Astrocyte of the hippocampus (primary cell): ENCODE measurements around the gene DTL.

Experiments used
- DNase-seq: peaks from one replicate; pipeline ENCODE4 v3.0.0; 2011; ENCODE audit warnings: low read depth, low spot score

The DTL gene

GRCh38 chr1:212089560-212090163, 54.1 kb downstream of the DTL start:
- DNase-seq = no peak

GRCh38 chr1:212091438-212092121, 56.0 kb downstream of the DTL start:
- no peak for DNase-seq

- DNase-seq = no peak
These were observed 61.8 kb downstream of the DTL start for GRCh38 chr1:212097360-212097759.

- no peak for DNase-seq
These were observed 62.8 kb downstream of the DTL start for GRCh38 chr1:212098310-212098709.

GRCh38 chr1:212098771-212099170, 63.2 kb downstream of the DTL start:
- no peak for DNase-seq

- no peak for DNase-seq
These were observed 65.7 kb downstream of the DTL start for GRCh38 chr1:212101251-212101650.

GRCh38 chr1:212101735-212102134, 66.2 kb downstream of the DTL start:
- no peak for DNase-seq

- no peak for DNase-seq
These were observed 69.2 kb downstream of the DTL start for GRCh38 chr1:212104586-212105325.

- no peak for DNase-seq
These were observed 70.8 kb downstream of the DTL start for GRCh38 chr1:212106286-212106792.

GRCh38 chr1:212107481-212107880, 71.9 kb downstream of the DTL start:
- no peak for DNase-seq

GRCh38 chr1:212108187-212108586, 72.6 kb downstream of the DTL start:
- no peak for DNase-seq

GRCh38 chr1:212108981-212109380, 73.4 kb downstream of the DTL start:
- peak; percentile 50 for DNase-seq

GRCh38 chr1:212109728-212110127, 74.2 kb downstream of the DTL start:
- DNase-seq = no peak

- peak; percentile 80 for DNase-seq
These were observed 75.1 kb downstream of the DTL start for GRCh38 chr1:212110617-212111016.

GRCh38 chr1:212111536-212111935, 76.0 kb downstream of the DTL start:
- no peak for DNase-seq

GRCh38 chr1:212113706-212114105, 78.2 kb downstream of the DTL start:
- DNase-seq = no peak

- peak; percentile 75 for DNase-seq
These were observed 82.8 kb downstream of the DTL start for GRCh38 chr1:212118167-212118871.

- no peak for DNase-seq
These were observed 83.3 kb downstream of the DTL start for GRCh38 chr1:212118872-212119260.

GRCh38 chr1:212119397-212119837, 83.9 kb downstream of the DTL start:
- no peak for DNase-seq

GRCh38 chr1:212119863-212120262, 84.3 kb downstream of the DTL start:
- no peak for DNase-seq

GRCh38 chr1:212121779-212122178, 86.2 kb downstream of the DTL start:
- no peak for DNase-seq
